ENCODE data around the gene CCT6A. TPM values are rescaled to one million over a fixed set of nuclear protein-coding genes. Genes with fewer than 3 reads are reported as not detected.

Gene CCT6A, protein sequence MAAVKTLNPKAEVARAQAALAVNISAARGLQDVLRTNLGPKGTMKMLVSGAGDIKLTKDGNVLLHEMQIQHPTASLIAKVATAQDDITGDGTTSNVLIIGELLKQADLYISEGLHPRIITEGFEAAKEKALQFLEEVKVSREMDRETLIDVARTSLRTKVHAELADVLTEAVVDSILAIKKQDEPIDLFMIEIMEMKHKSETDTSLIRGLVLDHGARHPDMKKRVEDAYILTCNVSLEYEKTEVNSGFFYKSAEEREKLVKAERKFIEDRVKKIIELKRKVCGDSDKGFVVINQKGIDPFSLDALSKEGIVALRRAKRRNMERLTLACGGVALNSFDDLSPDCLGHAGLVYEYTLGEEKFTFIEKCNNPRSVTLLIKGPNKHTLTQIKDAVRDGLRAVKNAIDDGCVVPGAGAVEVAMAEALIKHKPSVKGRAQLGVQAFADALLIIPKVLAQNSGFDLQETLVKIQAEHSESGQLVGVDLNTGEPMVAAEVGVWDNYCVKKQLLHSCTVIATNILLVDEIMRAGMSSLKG
- 174 TPM for total RNA-seq (ENCODE audit: unreplicated experiment)
- long read RNA-seq, transcript CCT6A-201 (14 exons, 2,719 nt), result major isoform, 231 of 288 reads
- long read RNA-seq, partial matches to known transcripts, result 44 of 288 reads
- long read RNA-seq, other reads (novel, unspliced or antisense), result 8 of 288 reads

DNA sequence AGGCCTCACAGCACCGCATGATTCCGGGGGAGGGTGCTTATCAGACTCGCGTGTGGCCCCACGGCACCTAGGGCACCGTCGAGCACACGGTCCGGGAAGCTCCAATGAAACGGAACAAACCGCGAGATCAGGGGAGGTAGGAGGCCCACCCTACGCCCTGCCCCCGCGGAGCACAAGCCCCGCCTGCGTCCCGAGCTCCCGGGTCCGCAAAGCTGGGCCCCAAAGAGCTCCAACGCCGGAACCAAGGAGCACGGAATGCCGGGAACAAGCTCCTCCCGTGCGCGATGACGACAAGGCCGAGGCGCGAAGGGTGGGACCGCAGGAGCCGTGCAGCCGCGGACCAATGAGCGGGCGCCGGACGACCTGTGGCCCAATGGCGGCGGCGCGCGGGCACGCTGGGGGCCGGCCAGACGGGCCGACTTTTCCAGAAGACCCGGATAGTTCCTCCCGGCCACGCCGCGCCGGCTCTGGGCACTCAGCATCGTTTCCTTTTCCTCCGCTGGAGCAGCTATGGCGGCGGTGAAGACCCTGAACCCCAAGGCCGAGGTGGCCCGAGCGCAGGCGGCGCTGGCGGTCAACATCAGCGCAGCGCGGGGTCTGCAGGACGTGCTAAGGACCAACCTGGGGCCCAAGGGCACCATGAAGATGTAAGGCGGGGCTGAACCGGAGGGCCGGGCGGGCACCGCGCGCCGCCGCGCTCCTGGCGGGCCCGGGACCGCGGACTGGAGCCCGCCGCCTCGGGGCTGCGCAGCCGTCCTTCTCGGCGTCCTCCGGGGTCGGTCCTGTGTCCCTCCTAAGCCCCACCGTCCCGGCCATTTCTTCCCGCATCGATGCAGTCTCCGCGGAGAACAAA, at the start of gene CCT6A, which contains the start of gene PSPH:
CCT6A (plus strand) TSS at position 427 of the 853 bp plus-strand sequence; CDS start at position 511, 84 bp downstream.
PSPH (minus strand) TSS at position 106 of the 853 bp plus-strand sequence. CDS start 30,232 bp downstream, outside the sequence.
- DNase-seq (ENCODE audit: low spot score), result peak; percentile 97
- peaks cover 3% of the 10 kb centered on the region for H3K27me3 Mint-ChIP-seq (ENCODE audit: unreplicated experiment)
- no peaks in the 10 kb centered on the region for H3K9me3 Mint-ChIP-seq (ENCODE audit: unreplicated experiment)
- TF ChIP-seq, protein P1, sequence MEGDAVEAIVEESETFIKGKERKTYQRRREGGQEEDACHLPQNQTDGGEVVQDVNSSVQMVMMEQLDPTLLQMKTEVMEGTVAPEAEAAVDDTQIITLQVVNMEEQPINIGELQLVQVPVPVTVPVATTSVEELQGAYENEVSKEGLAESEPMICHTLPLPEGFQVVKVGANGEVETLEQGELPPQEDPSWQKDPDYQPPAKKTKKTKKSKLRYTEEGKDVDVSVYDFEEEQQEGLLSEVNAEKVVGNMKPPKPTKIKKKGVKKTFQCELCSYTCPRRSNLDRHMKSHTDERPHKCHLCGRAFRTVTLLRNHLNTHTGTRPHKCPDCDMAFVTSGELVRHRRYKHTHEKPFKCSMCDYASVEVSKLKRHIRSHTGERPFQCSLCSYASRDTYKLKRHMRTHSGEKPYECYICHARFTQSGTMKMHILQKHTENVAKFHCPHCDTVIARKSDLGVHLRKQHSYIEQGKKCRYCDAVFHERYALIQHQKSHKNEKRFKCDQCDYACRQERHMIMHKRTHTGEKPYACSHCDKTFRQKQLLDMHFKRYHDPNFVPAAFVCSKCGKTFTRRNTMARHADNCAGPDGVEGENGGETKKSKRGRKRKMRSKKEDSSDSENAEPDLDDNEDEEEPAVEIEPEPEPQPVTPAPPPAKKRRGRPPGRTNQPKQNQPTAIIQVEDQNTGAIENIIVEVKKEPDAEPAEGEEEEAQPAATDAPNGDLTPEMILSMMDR (IDR thresholded peaks at IDR 0.05; ENCODE audit: unreplicated experiment), result no peak
- peak within 1 kb of the TSS; percentile 98 for H3K4me3 Mint-ChIP-seq (ENCODE audit: unreplicated experiment)
- H3K36me3 Mint-ChIP-seq (ENCODE audit: low read depth, unreplicated experiment), result peaks cover 11% of the 10 kb centered on the region
- H3K4me1 Mint-ChIP-seq (ENCODE audit: unreplicated experiment), result peaks cover 16% of the 10 kb centered on the region
- H3K27ac Mint-ChIP-seq (ENCODE audit: unreplicated experiment), result peak within 1 kb of the TSS; percentile 98

DNA sequence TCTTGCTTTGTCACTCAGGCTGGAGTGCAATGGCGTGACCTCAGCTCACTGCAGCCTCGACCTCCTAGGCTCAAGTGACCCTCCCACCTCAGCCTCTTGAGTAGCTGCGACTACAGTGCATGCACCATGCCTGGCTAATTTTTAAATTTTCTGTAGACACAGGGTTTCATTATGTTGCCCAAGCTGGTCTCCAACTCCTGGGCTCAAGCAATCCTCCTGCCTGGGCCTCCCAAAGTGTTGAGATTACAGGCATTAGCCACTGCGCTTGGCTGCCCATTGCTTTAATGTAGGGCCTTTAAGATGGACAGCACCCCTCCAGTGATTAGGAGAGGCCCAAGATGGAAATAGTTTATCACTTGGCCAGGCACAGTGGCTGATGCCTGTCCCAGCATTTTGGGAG, 47.8 kb upstream of the CCT6A start:
- no peak overlapping the region for H3K4me3 Mint-ChIP-seq (ENCODE audit: unreplicated experiment)
- no peak for DNase-seq (ENCODE audit: low spot score)
- H3K27ac Mint-ChIP-seq (ENCODE audit: unreplicated experiment), result no peak overlapping the region
- H3K4me1 Mint-ChIP-seq (ENCODE audit: unreplicated experiment), result no peaks in the 10 kb centered on the region
- H3K27me3 Mint-ChIP-seq (ENCODE audit: unreplicated experiment), result peaks cover 4% of the 10 kb centered on the region
- TF ChIP-seq, protein P1 (IDR thresholded peaks at IDR 0.05; ENCODE audit: unreplicated experiment), result no peak
- no peaks in the 10 kb centered on the region for H3K36me3 Mint-ChIP-seq (ENCODE audit: low read depth, unreplicated experiment)
- no peaks in the 10 kb centered on the region for H3K9me3 Mint-ChIP-seq (ENCODE audit: unreplicated experiment)

DNA sequence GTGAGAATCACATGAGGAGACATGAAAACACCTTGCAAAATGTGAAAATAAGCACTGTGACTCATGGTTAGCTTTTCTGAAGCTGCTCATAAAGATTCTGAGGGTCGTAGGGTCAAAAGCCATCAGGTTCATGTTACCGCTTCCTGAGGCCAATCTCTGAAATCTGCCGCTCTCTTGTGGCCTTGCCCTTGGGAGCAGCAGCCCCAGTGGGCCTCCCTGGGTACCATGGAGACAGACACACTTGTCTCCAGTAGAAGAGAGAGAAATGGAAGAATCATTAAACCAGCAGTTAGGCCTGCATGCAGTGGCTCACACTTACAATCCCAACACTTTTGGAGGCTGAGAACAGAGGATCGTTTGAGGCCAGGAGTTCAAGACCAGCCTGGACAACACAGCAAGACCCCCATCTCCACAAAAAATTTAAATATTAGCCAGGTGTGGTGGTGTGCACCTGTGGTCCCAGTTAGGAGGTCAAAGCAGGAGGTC, 44.4 kb upstream of the CCT6A start:
- Mint-ChIP-seq H3K36me3 (ENCODE audit: low read depth, unreplicated experiment) (peaks cover 7% of the 10 kb centered on the region), H3K4me1 (ENCODE audit: unreplicated experiment) (no peaks in the 10 kb centered on the region), H3K4me3 (ENCODE audit: unreplicated experiment) (no peak overlapping the region), H3K27ac (ENCODE audit: unreplicated experiment) (no peak overlapping the region), H3K27me3 (ENCODE audit: unreplicated experiment) (no peaks in the 10 kb centered on the region), H3K9me3 (ENCODE audit: unreplicated experiment) (no peaks in the 10 kb centered on the region)
- DNase-seq (ENCODE audit: low spot score), result no peak
- TF ChIP-seq, protein P1 (IDR thresholded peaks at IDR 0.05; ENCODE audit: unreplicated experiment), result no peak

DNA sequence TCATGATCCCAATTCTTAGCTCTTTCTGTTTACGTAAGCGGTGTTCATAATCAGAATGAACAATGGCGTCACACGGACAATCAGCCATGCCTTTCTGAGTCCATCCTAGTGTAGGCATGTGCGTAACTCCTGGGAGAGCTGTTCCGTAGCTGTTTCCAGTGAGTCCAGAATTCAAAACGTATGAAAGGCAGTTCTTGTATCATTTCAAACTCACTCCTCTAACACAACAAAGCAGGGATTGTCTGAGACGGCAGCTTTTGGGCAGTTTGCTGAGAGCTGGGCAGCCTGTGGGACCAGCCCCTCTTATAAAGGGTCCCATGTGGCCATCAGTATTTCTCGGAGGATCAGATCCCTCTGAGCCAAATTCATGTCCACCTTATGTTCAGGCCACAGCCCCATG, 43.7 kb upstream of the CCT6A start:
- no peaks in the 10 kb centered on the region for H3K9me3 Mint-ChIP-seq (ENCODE audit: unreplicated experiment)
- peaks cover 7% of the 10 kb centered on the region for H3K36me3 Mint-ChIP-seq (ENCODE audit: low read depth, unreplicated experiment)
- H3K4me1 Mint-ChIP-seq (ENCODE audit: unreplicated experiment), result no peaks in the 10 kb centered on the region

More for the DNA sequence above, 43.7 kb upstream of the CCT6A start:
- Mint-ChIP-seq H3K4me3 (ENCODE audit: unreplicated experiment) (no peak overlapping the region), H3K27ac (ENCODE audit: unreplicated experiment) (no peak overlapping the region), H3K27me3 (ENCODE audit: unreplicated experiment) (no peaks in the 10 kb centered on the region)
- DNase-seq (ENCODE audit: low spot score), result no peak
- TF ChIP-seq, protein P1 (IDR thresholded peaks at IDR 0.05; ENCODE audit: unreplicated experiment), result no peak

Data from endothelial cell (in vitro differentiated cells).